ENCODE results near the gene SLC22A15. TPM values are rescaled to one million over a fixed set of nuclear protein-coding genes. Genes with fewer than 3 reads are reported as not detected.

SLC22A15 gene
- polyA plus RNA-seq, 1 donor (not counting 4 experiments of a cell fraction or from before 2014, with no cell fraction given): 14.9 TPM

- dilution Hi-C loops (cut with MboI; ENCODE audit: extremely low pct_ligation_motif_present, low sequenced_read_pairs): no loop called here
- no peaks in the 10 kb centered on the region for H3K4me1 ChIP-seq (ENCODE audit: control insufficient read depth, extremely low read depth, insufficient read depth, low read length)
- no peak overlapping the region for H2AFZ ChIP-seq (ENCODE audit: control insufficient read depth, low read length)
- H3K9me3 ChIP-seq (ENCODE audit: control insufficient read depth, low read depth, low read length): peaks cover 2% of the 10 kb centered on the region
- H3K4me3 ChIP-seq (ENCODE audit: control insufficient read depth in 2 of 3, extremely low read depth in 1 of 3, insufficient read depth in 2 of 3, low read depth in 1 of 3, low read length in 3 of 3): no peak overlapping the region
- H3K27me3 ChIP-seq (ENCODE audit: control insufficient read depth, extremely low read depth, insufficient read depth, low read length): no peaks in the 10 kb centered on the region
- no peaks in the 10 kb centered on the region for H3K79me2 ChIP-seq (ENCODE audit: control insufficient read depth, insufficient read depth, low read length)
- no peak overlapping the region for H3K27ac ChIP-seq (ENCODE audit: control insufficient read depth, insufficient read depth, low read length)
- DNase-seq (ENCODE audit: low read depth, low spot score) (no peak), FAIRE-seq (no peak)
- H3K4me2 ChIP-seq (ENCODE audit: control insufficient read depth, extremely low read depth, insufficient read depth, low read depth, low read length): no peak overlapping the region
- peaks cover 0 to 10% of the 10 kb centered on the region in 2 experiments for H3K36me3 ChIP-seq (ENCODE audit: control insufficient read depth in 2 of 2, extremely low read depth in 1 of 2, insufficient read depth in 2 of 2, low read length in 2 of 2)
- no peaks in the 10 kb centered on the region for H3K9me1 ChIP-seq (ENCODE audit: control insufficient read depth, extremely low read depth, insufficient read depth, low read length)
- H4K20me1 ChIP-seq (ENCODE audit: control insufficient read depth, extremely low read depth, insufficient read depth, low read length): no peaks in the 10 kb centered on the region
- no peak for TF ChIP-seq CTCF (optimal IDR thresholded peaks at IDR 0.05 in 1 of 3, IDR thresholded peaks at IDR 0.05 in 1 of 3, conservative IDR thresholded peaks at IDR 0.05 in 1 of 3; ENCODE audit: extremely low read depth in 1 of 3, insufficient read depth in 2 of 3, low read length in 3 of 3)
- no peak for TF ChIP-seq EZH2 (IDR thresholded peaks at IDR 0.05; ENCODE audit: low read length)
- no peak overlapping the region for H3K9ac ChIP-seq (ENCODE audit: control insufficient read depth, extremely low read depth, insufficient read depth, low read length)
These were observed 114.8 kb downstream of the SLC22A15 start for GRCh38 chr1:116091083-116091482.

DNA sequence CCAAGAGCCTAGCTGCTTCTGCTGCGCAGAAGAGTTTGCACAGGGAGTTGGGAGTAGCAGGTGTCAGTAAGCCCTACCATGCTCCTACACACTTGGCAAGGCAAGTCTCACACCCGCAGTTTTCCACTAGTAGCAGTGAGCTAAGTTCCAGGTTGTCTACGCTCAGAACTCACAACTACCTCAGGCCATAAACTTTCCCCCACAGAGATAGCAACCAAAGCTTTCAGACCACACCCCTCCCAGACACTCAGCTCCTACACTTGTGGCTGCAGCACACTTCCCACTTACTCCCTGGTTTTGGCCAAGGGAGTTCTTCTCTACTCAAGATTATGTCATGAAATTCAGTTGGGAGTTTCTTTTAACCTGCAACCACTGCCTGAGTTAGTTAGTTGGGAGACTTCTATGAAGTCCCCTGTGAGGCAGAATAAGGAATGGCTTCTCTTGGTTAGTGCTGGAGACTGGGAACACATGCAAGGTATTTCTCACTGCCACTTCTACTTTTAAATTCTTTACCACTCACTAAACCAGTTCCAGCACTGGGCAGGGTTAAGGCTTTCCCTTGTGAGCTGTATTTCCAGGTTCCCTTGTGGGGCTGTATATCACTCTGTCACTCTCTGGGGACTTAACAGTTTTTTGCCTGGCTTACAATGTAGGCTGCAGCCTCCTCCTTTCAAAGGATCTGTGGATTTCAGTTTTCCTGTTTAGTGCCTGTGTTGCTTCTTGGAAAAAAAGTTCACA, 116.6 kb downstream of the SLC22A15 start:
- no peak for TF ChIP-seq CTCF (optimal IDR thresholded peaks at IDR 0.05 in 1 of 3, IDR thresholded peaks at IDR 0.05 in 1 of 3, conservative IDR thresholded peaks at IDR 0.05 in 1 of 3; ENCODE audit: extremely low read depth in 1 of 3, insufficient read depth in 2 of 3, low read length in 3 of 3)
- TF ChIP-seq EZH2 (IDR thresholded peaks at IDR 0.05; ENCODE audit: low read length): no peak
- Histone ChIP-seq H3K9ac (ENCODE audit: control insufficient read depth, extremely low read depth, insufficient read depth, low read length) (no peak overlapping the region), H3K36me3 (ENCODE audit: control insufficient read depth in 2 of 2, extremely low read depth in 1 of 2, insufficient read depth in 2 of 2, low read length in 2 of 2) (peaks cover 0 to 11% of the 10 kb centered on the region in 2 experiments), H2AFZ (ENCODE audit: control insufficient read depth, low read length) (no peak overlapping the region), H3K4me3 (ENCODE audit: control insufficient read depth in 2 of 3, extremely low read depth in 1 of 3, insufficient read depth in 2 of 3, low read depth in 1 of 3, low read length in 3 of 3) (no peak overlapping the region), H3K9me1 (ENCODE audit: control insufficient read depth, extremely low read depth, insufficient read depth, low read length) (no peaks in the 10 kb centered on the region), H3K4me1 (ENCODE audit: control insufficient read depth, extremely low read depth, insufficient read depth, low read length) (no peaks in the 10 kb centered on the region), H3K79me2 (ENCODE audit: control insufficient read depth, insufficient read depth, low read length) (no peaks in the 10 kb centered on the region), H3K9me3 (ENCODE audit: control insufficient read depth, low read depth, low read length) (peaks cover 2% of the 10 kb centered on the region), H3K27ac (ENCODE audit: control insufficient read depth, insufficient read depth, low read length) (no peak overlapping the region), H4K20me1 (ENCODE audit: control insufficient read depth, extremely low read depth, insufficient read depth, low read length) (no peaks in the 10 kb centered on the region), H3K4me2 (ENCODE audit: control insufficient read depth, extremely low read depth, insufficient read depth, low read depth, low read length) (no peak overlapping the region), H3K27me3 (ENCODE audit: control insufficient read depth, extremely low read depth, insufficient read depth, low read length) (no peaks in the 10 kb centered on the region)
- DNase-seq (ENCODE audit: low read depth, low spot score) (no peak), FAIRE-seq (no peak)
- dilution Hi-C loops (cut with MboI; ENCODE audit: extremely low pct_ligation_motif_present, low sequenced_read_pairs): no loop called here

Data from keratinocyte (primary cell).